GM19452 (cell line): Measurements from ENCODE around the gene RNF182.
"Not testable (repeated sequence)": the region's sequence is repeated elsewhere in the genome, so short reads cannot be mapped to it uniquely, and the experiment has no call there.

Source experiments
- ATAC-seq: cut with Tn5 transposase; IDR thresholded peaks from one replicate; pipeline ENCODE4 v1.9.1; 2021; ENCODE audit not compliant: unreplicated experiment

RNF182 gene

DNA sequence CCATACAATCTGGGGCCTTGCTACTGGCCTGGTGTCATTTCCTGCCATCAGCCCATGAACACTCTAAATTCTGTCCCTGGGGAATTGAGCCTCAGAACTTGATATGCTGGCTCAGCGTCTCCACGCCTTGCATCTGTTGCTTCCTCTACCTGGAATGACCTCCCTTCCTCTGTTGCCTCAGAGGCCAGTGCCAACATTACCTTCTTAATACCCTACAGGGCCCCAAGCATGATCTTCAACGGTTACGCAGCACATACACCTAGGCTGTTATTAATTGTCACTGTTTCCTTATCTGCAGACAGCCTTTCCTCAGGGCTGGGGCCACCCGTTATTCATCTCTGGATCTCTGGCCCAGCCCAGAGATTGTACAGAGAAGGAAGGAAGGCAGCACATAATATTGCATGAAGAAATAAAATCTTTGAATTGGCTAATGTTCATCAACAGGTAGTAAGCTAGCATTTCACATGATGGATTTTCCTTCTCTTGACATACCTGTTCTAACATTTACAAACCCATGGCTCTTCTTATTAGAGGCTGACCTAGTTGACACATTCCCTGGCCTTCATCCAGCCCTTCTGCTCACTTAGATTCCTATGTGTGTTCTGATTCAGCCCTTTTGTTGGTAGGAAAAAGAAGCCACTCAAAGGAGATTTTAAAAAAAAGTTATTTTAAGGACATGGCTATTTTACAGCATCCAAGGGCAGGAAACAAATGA, 8.4 kb upstream of the RNF182 start:
- no peak for ATAC-seq

DNA sequence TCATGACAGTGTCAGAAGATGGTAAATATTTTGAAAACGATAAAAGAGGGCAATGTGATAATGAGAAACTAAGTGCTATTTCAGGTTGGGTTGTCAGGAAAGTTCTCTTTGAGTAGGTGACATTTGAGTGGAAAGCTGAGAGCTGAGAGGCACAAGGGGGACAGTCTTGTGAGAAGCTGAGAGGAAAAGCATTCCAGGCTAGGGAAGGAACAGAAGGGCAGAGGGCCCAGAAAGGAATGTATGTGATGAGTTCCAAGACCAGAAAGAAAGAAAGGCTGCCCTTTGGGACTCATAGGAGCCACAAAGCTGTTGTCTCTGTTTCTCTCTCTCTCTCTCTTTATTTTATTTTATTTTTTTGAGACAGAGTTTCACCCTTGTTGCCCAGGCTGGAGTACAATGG, 7.6 kb upstream of the RNF182 start:
- no peak for ATAC-seq

DNA sequence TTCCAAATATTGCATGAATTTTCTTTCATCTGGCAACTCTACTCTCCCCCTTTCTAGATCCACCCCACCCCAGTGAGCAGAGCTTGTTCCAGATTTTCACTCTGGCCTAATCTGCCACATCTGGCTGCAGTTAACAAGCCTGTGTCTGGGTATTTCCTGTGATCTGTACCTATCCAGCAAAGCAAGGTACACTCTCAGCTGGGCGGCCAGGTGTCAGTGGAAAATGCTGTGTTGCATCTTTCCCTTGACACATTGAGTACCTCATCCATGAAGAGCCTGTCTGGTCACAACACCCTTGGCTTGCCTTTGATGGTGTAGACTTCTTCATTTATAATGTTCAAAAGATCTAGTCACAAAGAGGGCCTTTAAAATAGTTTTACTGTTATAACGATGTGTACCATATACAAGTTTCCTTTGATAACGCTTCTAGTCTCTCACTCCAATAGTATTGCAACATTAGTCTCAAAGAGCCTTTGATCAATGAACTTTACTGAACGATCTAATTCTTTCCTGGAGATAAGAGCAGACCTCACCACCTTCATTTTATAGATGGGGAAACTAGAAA, 6.0 kb upstream of the RNF182 start:
- no peak for ATAC-seq

DNA sequence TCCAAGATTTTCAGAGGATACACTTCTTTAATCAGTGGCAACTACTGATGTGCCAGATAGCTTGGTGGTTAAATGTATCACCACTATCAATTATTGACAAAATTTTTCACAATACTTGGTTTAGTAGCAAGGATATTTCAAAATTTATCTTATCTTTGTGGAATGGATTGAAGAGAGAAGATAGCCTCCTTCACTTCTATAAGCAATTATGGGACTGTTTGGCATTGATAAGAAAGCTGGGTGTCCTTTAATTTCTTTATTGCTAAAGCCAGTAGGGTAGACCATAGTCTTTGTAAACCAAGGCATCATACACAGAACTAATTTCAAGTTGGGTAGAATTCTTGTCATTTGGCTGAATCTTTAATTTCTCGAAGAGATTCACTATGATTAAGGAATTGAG, 4.9 kb upstream of the RNF182 start:
- no peak for ATAC-seq

DNA sequence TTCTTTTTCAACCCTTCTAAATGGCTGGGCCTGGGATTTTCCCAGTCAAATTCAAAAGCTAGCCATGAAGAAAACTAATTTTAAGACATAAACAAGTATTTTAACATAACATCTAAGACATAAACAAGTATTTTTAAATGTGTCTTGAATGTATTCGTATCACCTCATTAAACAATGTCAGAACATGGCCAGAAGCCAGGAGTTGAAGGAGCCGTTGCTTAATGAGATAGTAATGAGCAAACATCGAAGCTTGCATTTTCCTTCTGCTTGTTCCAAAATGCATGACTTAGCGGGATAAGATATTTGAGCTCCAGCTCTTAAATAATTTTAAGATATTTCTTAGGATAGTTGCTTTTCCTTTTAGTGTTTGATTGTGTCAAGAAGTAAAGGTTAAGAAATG, 4.2 kb upstream of the RNF182 start:
- ATAC-seq: no peak

DNA sequence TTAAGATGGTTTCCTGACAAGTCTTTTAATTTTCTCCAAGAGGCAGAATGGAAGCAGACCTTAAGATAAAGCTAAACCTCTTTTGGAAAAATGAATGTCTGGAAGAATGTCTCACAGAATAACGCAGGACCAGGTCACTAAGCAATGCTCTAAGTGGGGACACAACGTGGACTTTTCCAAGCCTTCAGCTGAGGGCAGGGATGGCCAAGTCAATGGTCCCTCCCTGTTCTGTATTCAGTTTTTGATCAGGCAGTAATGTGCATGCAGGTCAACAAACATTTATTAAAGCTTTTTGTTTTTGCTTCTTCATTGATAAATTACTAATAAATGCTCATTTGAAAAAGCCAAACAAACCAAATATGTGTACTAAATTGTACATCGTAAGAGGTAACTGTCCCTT, 2.0 kb upstream of the RNF182 start:
- no peak for ATAC-seq

DNA sequence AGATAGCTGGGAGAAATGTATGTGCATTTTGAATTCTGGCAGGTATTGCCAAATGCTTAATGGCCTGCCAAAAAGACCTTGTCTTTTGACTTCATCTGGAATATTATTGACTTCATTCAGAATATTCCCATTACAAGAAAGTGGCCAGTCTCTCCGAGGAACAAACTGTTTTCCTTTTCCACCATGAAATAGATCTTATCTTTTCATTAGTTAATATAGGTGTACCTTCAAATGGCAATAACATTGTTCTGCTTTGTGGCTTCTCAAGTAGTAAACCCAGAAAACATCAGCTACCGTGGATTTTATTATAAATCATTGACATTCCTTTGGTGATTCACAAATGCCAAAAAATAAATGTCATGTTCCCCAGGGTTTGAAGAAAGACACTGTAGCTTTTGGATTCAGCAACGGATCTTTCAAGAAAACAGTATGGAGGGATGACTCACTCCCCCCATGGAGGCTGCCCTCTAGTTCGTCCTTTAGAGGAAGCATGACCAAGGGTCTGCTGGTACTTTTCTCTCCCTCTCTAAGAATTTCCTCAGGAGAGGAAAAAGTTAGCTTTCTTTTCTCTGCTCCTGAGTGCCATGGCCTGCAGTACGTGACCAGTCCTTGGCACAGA, 1.1 kb upstream of the RNF182 start:
- no peak for ATAC-seq

DNA sequence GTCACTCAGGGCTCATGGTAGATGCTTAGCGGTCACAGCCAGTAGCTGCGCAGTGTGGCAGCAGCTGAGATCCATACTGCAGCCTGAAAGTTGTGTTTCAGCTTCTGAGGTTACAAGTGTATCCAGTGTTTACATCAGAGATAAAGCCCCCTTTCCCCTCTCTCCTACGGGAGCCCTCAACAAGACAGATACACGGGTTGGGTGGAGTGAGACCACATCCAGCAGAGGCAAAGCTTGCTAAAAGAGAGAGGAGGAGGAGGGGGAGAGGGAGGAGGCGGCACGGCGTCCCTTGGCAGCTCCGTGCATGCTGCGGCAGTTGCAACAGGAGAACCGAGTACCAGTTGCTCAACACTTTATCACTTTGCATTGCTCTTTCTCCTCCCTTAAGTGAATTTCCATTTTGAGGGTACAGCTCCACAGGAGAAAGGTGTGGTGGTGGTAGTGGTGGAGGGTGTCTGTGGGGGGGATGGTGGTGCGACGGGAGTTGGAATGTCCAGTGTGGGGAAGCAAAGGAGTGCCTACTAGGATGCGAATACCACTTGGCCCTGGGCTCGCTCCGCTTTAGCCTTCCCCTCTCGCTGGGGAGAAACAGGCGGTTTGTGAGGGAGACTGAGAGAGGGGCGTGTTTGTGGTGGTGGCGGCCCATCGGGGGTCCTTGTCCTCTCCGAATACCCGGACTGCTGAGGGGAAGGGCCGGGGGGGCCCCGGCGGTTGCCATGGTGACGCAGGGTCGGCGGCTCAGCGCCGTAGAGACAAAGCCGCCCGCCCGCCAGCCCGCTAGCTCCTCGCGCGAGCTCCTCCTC, 405 bp upstream of the RNF182 start:
- no peak for ATAC-seq

DNA sequence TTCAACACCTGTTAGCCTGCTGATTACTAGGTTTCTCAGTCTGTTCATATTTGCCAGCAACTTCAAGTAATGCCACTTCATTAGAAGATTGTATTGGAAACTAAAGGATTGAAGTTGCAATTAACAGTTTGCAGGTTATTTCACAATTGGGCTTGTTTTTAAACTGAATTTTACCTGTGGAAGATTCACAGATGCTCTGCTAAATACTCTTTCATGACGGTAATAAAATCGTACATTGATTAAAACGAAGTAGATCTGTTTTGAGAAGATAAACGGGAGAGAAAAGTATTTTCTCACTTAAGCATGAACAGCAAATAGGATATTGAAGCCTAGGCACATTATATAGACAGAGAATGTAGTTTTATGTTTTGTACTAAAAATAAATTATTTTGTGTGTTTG, 1.6 kb downstream of the RNF182 start:
- ATAC-seq: no peak

DNA sequence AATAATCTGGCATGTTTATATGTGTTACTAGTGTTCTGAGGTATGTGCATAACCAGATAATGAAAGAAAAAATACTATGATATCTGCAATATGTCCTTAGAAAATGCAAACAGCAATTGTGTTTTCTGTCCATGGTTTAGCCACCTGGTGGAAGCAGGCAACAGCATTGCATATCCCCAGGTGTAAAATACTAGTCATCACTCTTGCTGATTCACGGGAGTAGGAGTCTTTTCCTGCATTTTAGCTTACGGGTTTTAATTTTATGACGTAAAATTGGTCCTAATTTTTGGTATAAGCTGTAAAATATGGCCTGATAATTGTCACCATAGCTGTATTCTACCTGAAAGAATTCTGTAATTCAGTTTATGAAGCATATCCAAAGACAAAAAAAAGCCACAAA, 2.5 kb downstream of the RNF182 start:
- ATAC-seq: no peak

DNA sequence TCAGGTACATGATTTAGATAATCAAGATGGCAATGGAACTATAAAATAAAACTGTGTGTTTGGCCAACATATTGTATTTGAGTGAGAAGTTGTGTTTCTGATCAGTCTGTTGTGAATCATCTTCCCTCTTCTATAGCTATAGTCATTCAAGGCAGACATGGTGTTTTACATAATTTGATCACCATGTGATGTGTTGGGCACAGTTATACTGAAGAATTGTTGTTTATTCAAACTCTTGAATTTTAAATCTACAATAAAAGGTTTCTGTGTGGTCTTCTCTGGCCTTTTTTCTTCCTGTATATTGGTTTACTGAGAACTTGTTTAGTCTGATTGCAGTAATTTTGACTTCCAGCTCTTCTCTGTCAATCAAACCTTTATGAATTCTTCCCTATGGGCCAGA, 4.4 kb downstream of the RNF182 start:
- no peak for ATAC-seq

DNA sequence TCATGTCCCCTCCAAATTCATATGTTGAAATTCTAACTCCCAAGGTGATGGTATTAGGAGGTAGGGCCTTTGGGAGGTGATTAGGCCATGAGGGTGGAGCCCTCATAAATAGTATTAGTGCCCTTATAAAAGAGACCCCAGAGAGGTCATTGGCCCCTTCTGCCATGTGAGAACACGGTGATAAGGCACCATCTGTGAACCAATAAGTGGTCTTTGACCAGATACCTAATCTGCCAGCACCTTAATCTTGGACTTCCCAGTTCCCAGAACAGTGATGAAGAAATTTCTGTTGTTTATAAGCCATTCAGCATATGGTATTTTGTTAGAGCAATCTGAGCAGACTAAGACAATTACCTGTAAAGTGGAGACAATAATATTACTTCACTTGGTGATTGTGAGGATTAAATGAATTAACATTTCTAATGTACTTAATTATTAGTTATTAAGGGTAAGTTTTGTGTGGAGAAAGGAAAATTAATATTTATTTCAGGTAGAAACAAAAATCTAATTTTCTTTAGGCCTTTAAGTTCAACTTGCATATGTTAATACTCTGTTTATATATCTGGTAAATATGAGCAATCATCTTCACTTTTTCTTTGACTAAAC, 7.1 kb downstream of the RNF182 start:
- no peak for ATAC-seq

DNA sequence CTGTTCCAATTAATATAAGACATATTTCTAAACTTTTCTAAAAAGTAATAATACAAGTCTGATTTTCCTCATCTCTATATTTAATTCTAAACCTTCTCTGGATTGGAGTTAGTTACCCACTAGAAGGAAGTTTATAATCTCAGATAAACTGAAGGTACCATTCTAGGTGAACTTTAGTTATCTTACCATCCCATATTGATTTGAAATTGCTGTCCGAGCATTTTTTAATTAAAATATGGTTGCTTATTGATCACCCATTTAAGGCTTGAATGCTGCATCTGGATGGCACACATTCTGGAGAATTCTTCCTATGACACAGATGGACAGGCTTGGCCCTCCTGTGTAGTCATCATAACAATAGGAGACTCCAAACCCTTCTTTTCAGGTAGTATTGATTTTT, 8.0 kb downstream of the RNF182 start:
- no peak for ATAC-seq

DNA sequence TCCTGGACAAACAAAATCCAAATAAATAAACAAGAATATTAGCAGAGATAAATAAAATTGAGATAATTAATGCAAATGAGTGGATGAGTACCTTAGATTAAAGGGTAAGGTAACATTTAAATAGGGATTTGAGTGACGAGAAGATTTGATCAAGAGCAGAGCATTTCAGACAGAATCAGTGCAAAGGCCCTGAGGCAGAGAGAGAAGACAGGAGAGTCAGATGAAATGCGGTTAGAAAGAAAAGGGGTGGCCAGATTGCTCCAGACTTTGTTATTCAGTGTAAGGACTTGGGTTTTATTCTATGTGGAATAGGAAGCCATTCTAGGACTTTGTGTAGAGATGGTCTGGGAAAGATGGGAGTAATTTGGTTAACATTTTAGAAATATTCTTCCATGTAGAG, 10.0 kb downstream of the RNF182 start:
- no peak for ATAC-seq

DNA sequence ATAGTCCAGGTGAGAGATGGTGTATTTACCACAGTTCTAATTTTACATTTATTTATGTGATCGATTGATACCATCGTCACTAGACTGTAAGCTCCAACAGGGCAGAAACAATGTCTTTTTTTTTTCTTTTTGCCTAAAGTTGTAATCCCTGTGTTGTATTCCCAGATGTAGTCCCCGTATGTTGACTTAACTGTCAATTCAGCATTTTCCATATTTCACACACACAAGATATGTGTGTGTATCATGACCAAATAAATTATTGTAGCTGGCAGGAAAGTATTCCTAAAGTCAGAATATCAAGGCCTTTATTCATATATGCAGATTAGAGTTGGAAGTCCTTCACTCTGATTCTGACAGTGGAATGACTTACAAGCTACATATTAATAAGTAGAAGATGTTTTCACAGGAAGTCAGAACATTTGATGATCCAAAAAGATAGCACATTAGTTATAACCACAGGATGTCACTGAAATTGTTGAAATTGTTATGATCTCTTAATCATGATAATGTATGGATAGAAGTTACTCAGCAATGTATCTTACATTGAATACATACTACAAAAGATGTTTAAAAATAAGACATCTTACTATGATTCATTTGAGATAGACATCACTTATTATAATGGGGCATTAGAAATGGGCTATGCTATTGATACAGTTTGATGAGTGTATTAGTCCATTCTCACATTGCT, 10.6 kb downstream of the RNF182 start:
- no peak for ATAC-seq

DNA sequence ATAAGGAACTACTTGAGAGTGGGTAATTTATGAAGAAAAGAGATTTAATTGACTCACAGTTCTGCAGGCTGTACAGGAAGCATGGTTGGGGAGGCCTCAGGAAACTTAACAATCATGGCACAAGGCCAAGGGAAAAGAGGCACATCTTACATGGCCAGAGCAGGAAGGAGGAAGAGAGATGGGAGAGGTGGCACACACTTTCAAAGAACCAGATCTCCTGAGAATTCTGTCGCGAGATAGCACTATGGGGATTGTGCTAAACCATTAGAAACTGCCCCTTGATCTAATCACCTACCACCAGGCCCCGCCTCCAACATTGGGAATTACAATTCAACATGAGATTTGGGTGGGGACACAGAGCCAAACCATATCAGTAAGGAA, 11.1 kb downstream of the RNF182 start:
- not testable (repeated sequence) for ATAC-seq

DNA sequence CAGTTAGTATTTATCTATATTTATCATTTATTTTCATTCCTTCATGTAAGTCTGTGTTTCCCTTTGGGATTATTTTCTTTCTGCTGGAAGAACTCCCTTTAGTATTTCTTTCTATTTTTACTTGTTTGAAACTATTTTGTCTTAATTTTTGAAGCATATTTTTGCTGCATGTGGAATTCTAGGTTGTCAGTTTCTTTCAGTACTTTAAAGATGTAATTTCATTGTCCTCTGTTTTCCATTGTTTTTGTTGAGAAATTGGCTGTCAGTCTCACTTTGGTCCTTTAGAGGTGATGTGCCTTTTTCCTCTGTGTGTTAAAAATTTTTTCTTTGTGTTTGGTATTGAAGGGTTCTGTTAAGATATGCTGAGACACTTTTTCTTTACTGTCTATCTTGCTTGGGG, 17.1 kb downstream of the RNF182 start:
- ATAC-seq: no peak

DNA sequence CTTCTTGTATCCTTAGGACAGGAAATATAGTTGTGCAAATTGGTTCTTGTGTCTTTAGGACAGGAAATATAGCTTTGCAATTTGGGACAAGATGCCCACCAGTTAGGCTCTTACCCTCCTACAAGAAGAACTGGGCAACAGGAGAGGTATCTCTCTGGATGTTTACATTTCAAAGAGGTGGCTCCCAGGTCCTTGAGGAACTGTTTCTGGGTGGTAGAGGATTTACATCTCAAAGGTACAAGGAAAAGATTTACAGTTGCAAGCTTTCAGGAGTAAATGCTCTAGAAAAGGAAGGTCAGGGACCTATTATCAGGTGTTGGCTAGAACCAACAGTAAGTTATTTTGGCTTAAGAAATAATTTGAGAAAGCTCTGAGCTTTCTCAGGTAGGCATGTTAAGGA, 19.2 kb downstream of the RNF182 start:
- no peak for ATAC-seq

DNA sequence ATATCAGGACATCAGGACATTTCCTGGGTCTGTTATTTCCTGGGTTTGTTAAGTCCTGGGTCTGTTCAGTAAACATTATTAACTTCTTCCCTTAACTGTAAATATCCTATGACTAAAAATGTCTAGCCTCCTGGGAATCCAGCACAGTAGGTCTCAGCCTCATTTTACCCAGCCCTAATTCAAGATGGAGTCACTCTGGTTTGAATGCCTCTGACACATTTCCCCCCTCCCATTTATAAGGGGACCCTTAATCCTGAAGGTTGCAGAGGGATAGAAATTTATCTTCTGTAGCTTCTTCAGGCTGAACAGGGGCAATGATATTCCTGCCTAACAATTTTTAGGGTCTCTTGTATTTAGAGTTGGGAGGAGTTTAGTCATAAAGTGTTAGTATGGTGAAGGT, 21.8 kb downstream of the RNF182 start:
- no peak for ATAC-seq

DNA sequence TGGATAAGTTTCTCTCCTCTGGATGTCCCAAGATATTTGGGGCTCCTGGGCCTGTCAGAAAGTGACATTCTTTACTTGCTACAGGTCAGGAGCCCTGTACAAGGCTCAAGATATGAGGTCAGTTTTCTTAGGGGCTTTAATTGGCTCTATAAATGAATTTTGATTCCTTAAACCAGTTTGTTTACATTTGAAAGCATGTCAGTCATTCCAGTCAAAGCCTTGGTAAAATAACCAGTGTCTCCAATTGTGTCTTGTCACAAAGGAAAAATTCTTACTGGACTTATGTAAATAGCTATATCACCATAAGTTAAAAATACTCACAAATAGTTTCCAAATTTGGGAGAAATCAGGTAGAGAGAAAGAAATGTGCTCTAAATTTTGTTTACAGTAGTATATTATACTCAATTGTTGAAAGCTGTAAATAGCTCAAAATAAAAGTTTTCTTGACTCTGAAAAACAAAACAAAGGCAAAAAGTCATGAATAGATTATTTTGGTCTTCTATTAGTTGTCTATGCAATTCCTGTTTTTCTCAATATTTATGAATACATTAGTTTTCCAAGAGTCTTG, 22.9 kb downstream of the RNF182 start:
- ATAC-seq: no peak

DNA sequence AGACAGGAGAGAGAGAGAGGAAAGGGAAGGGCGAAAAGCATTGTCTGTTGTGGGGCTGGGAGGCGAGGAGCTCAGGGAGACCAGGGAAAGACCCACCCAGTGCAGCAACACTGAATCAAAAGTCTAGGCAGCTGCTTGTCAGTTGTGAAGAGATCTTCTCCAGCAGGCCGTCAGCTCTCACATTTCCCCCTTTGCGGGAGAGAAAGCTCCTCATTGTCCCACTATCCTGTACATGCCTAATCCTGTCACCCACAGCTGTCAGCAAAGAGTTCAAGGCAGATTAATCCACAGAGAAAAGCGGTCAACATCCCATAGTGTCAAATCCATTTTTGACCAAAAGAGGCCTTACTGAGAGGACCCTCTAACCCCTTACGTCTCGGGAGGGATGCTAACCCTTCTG, 27.3 kb downstream of the RNF182 start:
- ATAC-seq: no peak
